Spleen (tissue), 7 donors: ENCODE results near the gene NR1H3.

Source experiments
- CTCF ChIP-seq, 11 experiments: fragments of 200-600 bp in 7 of 11; fragments of 450-650 bp in 4 of 11; sonication (generic) in 4 of 11; IDR thresholded peaks in 8 of 11; conservative IDR thresholded peaks in 3 of 11; 1 replicate in 7 of 11; 2 replicates in 4 of 11; pipeline versions ENCODE4 v1.4.0 to v1.8.0; 2016 to 2021; ENCODE audit warnings: antibody characterized with exemption in 11 of 11, inconsistent platforms in 4 of 11, mild to moderate bottlenecking in 1 of 11
- POLR2A ChIP-seq, 3 donors: fragments of 450-650 bp; IDR thresholded peaks; one replicate each; pipeline ENCODE4 v1.5.1; 2017; ENCODE audit warnings: antibody characterized with exemption in 3 of 3, mild to moderate bottlenecking in 1 of 3
- POLR2AphosphoS5 ChIP-seq, 3 donors: sonication (generic); formaldehyde crosslinking; IDR thresholded peaks; one replicate each; pipeline ENCODE4 v1.5.1; 2017; ENCODE audit warnings: antibody characterized with exemption in 3 of 3
- donor health status: DM: no; HTN: no; CAD: no; lungs with moderate emphysema.
- donor health status: DM: no; HTN: no; CAD: no.
- donor health status: DM: no; HTN: no; CAD: no.

DNA sequence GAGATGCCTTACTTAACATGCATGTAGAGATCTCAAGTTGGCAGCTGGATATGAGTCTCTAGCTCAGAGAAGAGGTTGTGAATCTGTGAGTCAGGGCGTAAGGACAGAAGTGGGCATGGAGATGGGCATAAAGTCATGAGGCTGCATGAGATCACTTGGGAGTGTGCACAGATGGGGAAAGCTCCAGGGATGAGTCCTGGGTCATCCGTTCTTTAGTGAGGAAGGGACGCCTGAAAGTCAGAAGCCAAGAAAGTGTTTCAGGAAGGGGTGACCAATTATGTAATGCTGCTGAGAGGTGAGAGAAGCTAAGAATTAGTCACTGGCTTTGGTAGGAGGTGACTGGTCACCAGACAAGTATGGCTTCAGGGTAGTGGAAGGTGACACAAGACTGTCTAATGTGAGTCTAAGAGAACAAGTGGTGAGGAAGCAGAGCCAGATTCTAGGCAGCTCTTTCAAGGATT is 15.9 kb upstream of the NR1H3 start:
- TF ChIP-seq POLR2A (IDR thresholded peaks at IDR 0.05) (no peak), CTCF (IDR thresholded peaks at IDR 0.05 in 8 of 11, conservative IDR thresholded peaks at IDR 0.05 in 3 of 11) (no peak), POLR2AphosphoS5 (IDR thresholded peaks at IDR 0.05) (no peak)
